Uterus (tissue), 4 donors: Measurements from ENCODE around the gene MFSD12. TPM values are rescaled to one million over a fixed set of nuclear protein-coding genes. Genes with fewer than 3 reads are reported as not detected.
A peak's percentile ranks its signal among the peaks of the same experiment; 100 is the strongest.

ENCODE experiments used
- DNase-seq, 2 donors: peaks; one replicate each; pipeline ENCODE4 v3.0.0-alpha.2; 2019 to 2020
- H3K27ac ChIP-seq, 2 donors: fragments of 200-600 bp; sonication (generic); 1 replicate in 1 of 2; 2 replicates in 1 of 2; pipeline ENCODE4 v1.5.1; 2016 to 2018
- H3K27me3 ChIP-seq, 2 donors: fragments of 200-600 bp; sonication (generic); one replicate each; pipeline ENCODE4 v1.5.1; 2018 to 2019; ENCODE audit warnings: control low read depth in 1 of 2
- H3K36me3 ChIP-seq, 2 donors: fragments of 200-600 bp; sonication (generic); one replicate each; pipeline ENCODE4 v1.5.1; 2019; ENCODE audit warnings: control low read depth in 1 of 2
- H3K4me1 ChIP-seq, 2 donors: fragments of 200-600 bp; sonication (generic); one replicate each; pipeline ENCODE4 v1.5.1; 2018 to 2019; ENCODE audit warnings: control low read depth in 1 of 2
- H3K4me3 ChIP-seq, 2 donors: fragments of 200-600 bp; sonication (generic); 1 replicate in 1 of 2; 2 replicates in 1 of 2; pipeline ENCODE4 v1.5.1; 2018 to 2019; ENCODE audit warnings: mild to moderate bottlenecking in 1 of 2
- H3K9me3 ChIP-seq, 2 donors: fragments of 200-600 bp; sonication (generic); one replicate each; pipeline ENCODE4 v1.5.1; 2019; ENCODE audit warnings: control low read depth in 1 of 2
- CTCF ChIP-seq, 4 experiments: fragments of 200-600 bp in 2 of 4; fragments of 450-650 bp in 2 of 4; sonication (generic) in 2 of 4; IDR thresholded peaks; one replicate each; pipeline ENCODE4 v1.5.1; 2016 to 2019; ENCODE audit warnings: antibody characterized with exemption in 4 of 4, mild to moderate bottlenecking in 2 of 4, moderate library complexity in 1 of 4
- POLR2A ChIP-seq, 2 donors: fragments of 450-650 bp; IDR thresholded peaks; one replicate each; pipeline ENCODE4 v1.6.1; 2016; ENCODE audit warnings: antibody characterized with exemption in 2 of 2, mild to moderate bottlenecking in 1 of 2, moderate library complexity in 1 of 2
- intact Hi-C: fragments of 100-400 bp; cut with DNase I; formaldehyde crosslinking; loops from one replicate; pipeline ENCODE4 v1.15.1; 2023; ENCODE audit warnings: low total_unique reads
- total RNA-seq, 4 donors: library from RNA; depleted of rRNA in 3 of 4; stranded (reverse); fragments of >200 nt in 3 of 4; gene quantifications; one replicate each; pipeline versions ENCODE4 v1.1.0 to v1.2.4, GENCODE V29; 2014 to 2023
- donor health status: DM: yes; HTN: yes; CAD: no.

The MFSD12 gene
- total RNA-seq, 4 donors from 2014 or later: 0.59 to 44.9 (median 38.9) TPM

DNA sequence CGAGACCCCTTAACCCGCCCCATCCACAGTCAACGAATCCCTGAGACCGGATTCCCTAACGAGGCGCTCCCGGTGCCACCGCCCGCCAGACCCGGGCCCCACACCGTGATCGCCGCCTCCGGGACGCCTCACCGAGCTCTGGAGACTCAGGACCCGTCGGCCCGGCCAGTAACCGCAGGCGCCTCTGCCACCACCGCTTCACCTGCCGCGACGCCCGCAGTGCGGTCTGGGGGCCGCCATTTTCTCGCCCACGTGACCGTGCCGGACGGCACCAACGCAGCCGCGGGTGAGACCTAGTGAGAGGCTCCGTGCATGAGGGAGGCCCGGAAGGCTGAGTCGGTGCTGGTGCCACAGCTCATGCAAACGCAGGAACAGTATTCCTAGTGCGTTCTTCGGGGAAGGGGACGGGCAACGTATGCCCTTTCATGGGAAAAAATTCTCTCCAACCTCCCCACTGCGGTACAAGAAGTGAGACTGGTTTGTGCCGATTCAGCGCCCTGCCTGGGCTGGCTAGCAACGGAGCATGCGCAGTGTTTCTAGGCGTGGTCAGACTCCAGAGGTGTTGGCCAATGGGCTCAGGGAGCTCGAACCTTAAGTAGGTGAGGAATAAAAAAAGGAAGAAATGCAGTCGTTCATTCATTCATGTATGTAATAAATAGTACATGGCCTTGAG, 56.8 kb downstream of the MFSD12 start, which contains the start of gene DOHH:
Gene DOHH (minus strand): TSS at position 246 of the 673 bp plus-strand sequence. CDS start 3,860 bp downstream, outside the sequence.
- H3K27ac ChIP-seq: peak within 1 kb of the TSS; percentile 87 to 88
- no peaks in the 10 kb centered on the region for H3K36me3 ChIP-seq
- TF ChIP-seq POLR2A (IDR thresholded peaks at IDR 0.05) (peak; percentile 18 to 53), CTCF (IDR thresholded peaks at IDR 0.05) (peak in 2 of 4 experiments; percentile 19 to 25)
- H3K9me3 ChIP-seq: no peaks in the 10 kb centered on the region
- no peaks in the 10 kb centered on the region for H3K27me3 ChIP-seq
- peaks cover 0 to 6% of the 10 kb centered on the region in 2 donors for H3K4me1 ChIP-seq
- intact Hi-C loops: no loop called here
- peak within 1 kb of the TSS; percentile 74 to 75 for H3K4me3 ChIP-seq
- peak; percentile 94 to 96 for DNase-seq

GRCh38 chr19:3499738-3500428, 57.5 kb downstream of the MFSD12 start:
- Histone ChIP-seq H3K36me3 (no peaks in the 10 kb centered on the region), H3K9me3 (no peaks in the 10 kb centered on the region), H3K27me3 (no peaks in the 10 kb centered on the region), H3K4me1 (peaks cover 0 to 6% of the 10 kb centered on the region in 2 donors), H3K4me3 (peak overlapping the region; percentile 74 to 75), H3K27ac (peak overlapping the region; percentile 87 to 88)
- DNase-seq: no peak
- intact Hi-C loops: no loop called here
- TF ChIP-seq CTCF (IDR thresholded peaks at IDR 0.05): no peak
- TF ChIP-seq POLR2A (IDR thresholded peaks at IDR 0.05): no peak

- no peaks in the 10 kb centered on the region for H3K9me3 ChIP-seq
- no peak for DNase-seq
Measured at GRCh38 chr19:3497757-3498520, 59.4 kb downstream of the MFSD12 start.

GRCh38 chr19:3496392-3497273, 60.8 kb downstream of the MFSD12 start:
- Histone ChIP-seq H3K27me3 (no peaks in the 10 kb centered on the region), H3K36me3 (no peaks in the 10 kb centered on the region), H3K9me3 (no peaks in the 10 kb centered on the region), H3K4me1 (peaks cover 0 to 6% of the 10 kb centered on the region in 2 donors), H3K27ac (no peak overlapping the region), H3K4me3 (no peak overlapping the region)
- intact Hi-C loops: no loop called here
- DNase-seq: no peak
- TF ChIP-seq POLR2A (IDR thresholded peaks at IDR 0.05): no peak
- TF ChIP-seq CTCF (IDR thresholded peaks at IDR 0.05): no peak

More at GRCh38 chr19:3497757-3498520, 59.4 kb downstream of the MFSD12 start:
- Histone ChIP-seq H3K4me3 (no peak overlapping the region), H3K36me3 (no peaks in the 10 kb centered on the region), H3K27ac (no peak overlapping the region), H3K4me1 (peaks cover 0 to 6% of the 10 kb centered on the region in 2 donors), H3K27me3 (no peaks in the 10 kb centered on the region)
- intact Hi-C loops: no loop called here
- TF ChIP-seq POLR2A (IDR thresholded peaks at IDR 0.05): no peak
- no peak for TF ChIP-seq CTCF (IDR thresholded peaks at IDR 0.05)
